H1 (cell line): ENCODE measurements around the gene UGGT2. TPM values are rescaled to one million over a fixed set of nuclear protein-coding genes. Genes with fewer than 3 reads are reported as not detected.

ENCODE experiments used
- CTCF ChIA-PET: fragments of 300-600 bp; sonication (Branson Sonifier 250); formaldehyde crosslinking; loops from one replicate; lab custom pipeline; 2021; ENCODE audit not compliant: partially characterized antibody; lab: Charles Lee
- POLR2A ChIA-PET: fragments of 300-600 bp; sonication (Branson Sonifier 250); formaldehyde crosslinking; loops from one replicate; lab custom pipeline; 2021; ENCODE audit warnings: inconsistent platforms; ENCODE audit not compliant: partially characterized antibody; lab: Charles Lee
- DNase-seq, 2 experiments: peaks; one replicate each; pipeline versions ENCODE4 v3.0.0 to v3.0.0-alpha.2; 2010 to 2022; ENCODE audit warnings: low spot score in 2 of 2, low read depth in 1 of 2, mixed read lengths in 1 of 2
- FAIRE-seq: peaks from 2 replicates; lab custom pipeline; 2011; peaks lifted over from hg19 to GRCh38; lab: Jason Lieb, UNC
- H2AFZ ChIP-seq: 2 replicates; pipeline ENCODE4 v1.8.1; 2012; ENCODE audit warnings: low read length, inconsistent platforms
- H2AK5ac ChIP-seq: 2 replicates; pipeline ENCODE4 v1.6.1; 2013; ENCODE audit warnings: low read depth, low read length
- H2BK120ac ChIP-seq: replicated peaks from 2 replicates; pipeline ENCODE3; 2013; ENCODE audit warnings: low read depth, low read length, inconsistent platforms
- H2BK12ac ChIP-seq: 2 replicates; pipeline ENCODE4 v1.6.1; 2013; ENCODE audit warnings: low read depth, low read length
- H2BK15ac ChIP-seq: 2 replicates; pipeline ENCODE4 v1.6.1; 2013; ENCODE audit warnings: low read length
- H2BK20ac ChIP-seq: 2 replicates; pipeline ENCODE4 v1.6.1; 2013; ENCODE audit warnings: low read length
- H2BK5ac ChIP-seq: 2 replicates; pipeline ENCODE4 v1.6.1; 2013; ENCODE audit warnings: low read depth, low read length
- H3K14ac ChIP-seq: 2 replicates; pipeline ENCODE4 v1.6.1; 2013; ENCODE audit warnings: inconsistent platforms; ENCODE audit not compliant: insufficient read length
- H3K18ac ChIP-seq: 2 replicates; pipeline ENCODE4 v1.6.1; 2013; ENCODE audit warnings: low read length; ENCODE audit errors: extremely low read depth
- H3K23ac ChIP-seq: 2 replicates; pipeline ENCODE4 v1.6.1; 2013; ENCODE audit warnings: inconsistent platforms; ENCODE audit not compliant: insufficient read length
- H3K23me2 ChIP-seq: 2 replicates; pipeline ENCODE4 v1.6.1; 2013; ENCODE audit warnings: low read depth, low read length
- H3K27ac ChIP-seq: 2 replicates; pipeline ENCODE4 v1.6.1; 2011; ENCODE audit warnings: low read depth, low read length, inconsistent platforms
- H3K27me3 ChIP-seq, 4 experiments: replicated peaks in 1 of 4; 1 replicate in 1 of 4; 2 replicates in 3 of 4; pipeline versions ENCODE4 v1.6.1 to v1.8.1; 2011 to 2013; ENCODE audit warnings: low read length in 3 of 4, mild to moderate bottlenecking in 3 of 4, inconsistent platforms in 2 of 4, mixed read lengths in 2 of 4, moderate library complexity in 1 of 4; ENCODE audit not compliant: control insufficient read depth in 3 of 4, insufficient read depth in 3 of 4; ENCODE audit errors: extremely low read depth in 1 of 4
- H3K36me3 ChIP-seq, 4 experiments: 2 replicates each; pipeline versions ENCODE4 v1.6.1 to v1.8.1; 2011 to 2013; ENCODE audit warnings: mild to moderate bottlenecking in 4 of 4, low read length in 3 of 4, moderate library complexity in 2 of 4, control low read depth in 1 of 4, inconsistent platforms in 1 of 4; ENCODE audit not compliant: insufficient read depth in 4 of 4, control insufficient read depth in 2 of 4
- H3K4ac ChIP-seq: replicated peaks from 2 replicates; pipeline ENCODE3; 2013; ENCODE audit warnings: low read length, low read depth, mixed read lengths, inconsistent platforms; ENCODE audit not compliant: insufficient read length
- H3K4me1 ChIP-seq, 4 experiments: replicated peaks in 1 of 4; 1 replicate in 1 of 4; 2 replicates in 3 of 4; pipeline versions ENCODE4 v1.6.1 to v1.8.1; 2011 to 2013; ENCODE audit warnings: low read length in 3 of 4, inconsistent platforms in 2 of 4, mixed read lengths in 1 of 4; ENCODE audit not compliant: insufficient read depth in 4 of 4, control insufficient read depth in 3 of 4
- H3K4me2 ChIP-seq, 2 experiments: 2 replicates each; pipeline versions ENCODE4 v1.6.1 to v1.8.1; 2011 to 2013; ENCODE audit warnings: low read depth in 2 of 2, low read length in 2 of 2, control low read depth in 1 of 2, inconsistent platforms in 1 of 2, mild to moderate bottlenecking in 1 of 2; ENCODE audit not compliant: insufficient read depth in 1 of 2
- H3K4me3 ChIP-seq, 4 experiments: fragments of 200-600, 300-600 bp in 1 of 4; sonication (generic), shearing (Covaris generic), sonication (Bioruptor Twin) in 1 of 4; 2 replicates each; pipeline versions ENCODE4 v1.5.1 to v1.8.1; 2011 to 2016; ENCODE audit warnings: low read length in 4 of 4, low read depth in 3 of 4, control low read depth in 2 of 4, inconsistent platforms in 2 of 4, mild to moderate bottlenecking in 2 of 4, mixed read lengths in 1 of 4, moderate library complexity in 1 of 4; ENCODE audit not compliant: insufficient read depth in 2 of 4; ENCODE audit errors: extremely low read depth in 1 of 4
- H3K56ac ChIP-seq: replicated peaks from 2 replicates; pipeline ENCODE3; 2013; ENCODE audit warnings: low read depth, mild to moderate bottlenecking, mixed read lengths, low read length, inconsistent platforms; ENCODE audit not compliant: insufficient read length
- H3K79me1 ChIP-seq: 2 replicates; pipeline ENCODE4 v1.6.1; 2013; ENCODE audit warnings: low read depth, low read length, control low read depth
- H3K79me2 ChIP-seq, 2 experiments: 2 replicates each; pipeline versions ENCODE4 v1.6.1 to v1.8.1; 2012 to 2013; ENCODE audit warnings: low read length in 2 of 2, mild to moderate bottlenecking in 2 of 2, inconsistent platforms in 1 of 2; ENCODE audit not compliant: insufficient read depth in 2 of 2, control insufficient read depth in 1 of 2
- H3K9ac ChIP-seq, 4 experiments: replicated peaks in 1 of 4; 1 replicate in 1 of 4; 2 replicates in 3 of 4; pipeline versions ENCODE4 v1.6.1 to v1.8.1; 2011 to 2013; ENCODE audit warnings: low read depth in 3 of 4, low read length in 3 of 4, control low read depth in 2 of 4, mild to moderate bottlenecking in 2 of 4, moderate library complexity in 2 of 4, inconsistent platforms in 1 of 4; ENCODE audit errors: extremely low read depth in 1 of 4
- H3K9me3 ChIP-seq, 2 experiments: 2 replicates each; pipeline versions ENCODE4 v1.6.1 to v1.8.1; 2012 to 2013; ENCODE audit warnings: mild to moderate bottlenecking in 2 of 2, moderate library complexity in 2 of 2, control low read depth in 1 of 2, inconsistent platforms in 1 of 2, low read depth in 1 of 2, low read length in 1 of 2, mixed read lengths in 1 of 2; ENCODE audit not compliant: insufficient read depth in 2 of 2
- H4K20me1 ChIP-seq, 2 experiments: replicated peaks in 1 of 2; 2 replicates each; pipeline versions ENCODE3 to v1.8.1; 2011 to 2013; ENCODE audit warnings: inconsistent platforms in 2 of 2, low read length in 2 of 2, mild to moderate bottlenecking in 1 of 2; ENCODE audit not compliant: insufficient read depth in 2 of 2, control insufficient read depth in 1 of 2
- H4K5ac ChIP-seq: 2 replicates; pipeline ENCODE4 v1.6.1; 2013; ENCODE audit warnings: low read length, low read depth, mixed read lengths, inconsistent platforms; ENCODE audit not compliant: insufficient read length
- H4K8ac ChIP-seq: 2 replicates; pipeline ENCODE4 v1.8.0; 2013; ENCODE audit warnings: mild to moderate bottlenecking, moderate library complexity, low read length, inconsistent platforms; ENCODE audit not compliant: insufficient read depth; ENCODE audit errors: extremely low read depth
- H4K91ac ChIP-seq: replicated peaks from 2 replicates; pipeline ENCODE3; 2013; ENCODE audit warnings: low read length, mixed read lengths, inconsistent platforms; ENCODE audit not compliant: insufficient read length
- ATF2 ChIP-seq: IDR thresholded peaks from 2 replicates; pipeline ENCODE4 v1.6.1; 2012; ENCODE audit warnings: low read length, inconsistent platforms
- CEBPB ChIP-seq: IDR thresholded peaks from 2 replicates; pipeline ENCODE4 v1.6.1; 2012; ENCODE audit warnings: low read depth, low read length
- E2F6 ChIP-seq: IDR thresholded peaks from 2 replicates; pipeline ENCODE4 v1.6.1; 2012; ENCODE audit warnings: inconsistent platforms
- KDM5A ChIP-seq: fragments of 200-600 bp; IDR thresholded peaks from 2 replicates; pipeline ENCODE4 v1.7.1; 2012; ENCODE audit warnings: mild to moderate bottlenecking, low read length, inconsistent platforms, mixed read lengths
- PHF8 ChIP-seq: fragments of 200-600 bp; sonication (generic); conservative IDR thresholded peaks from 2 replicates; pipeline ENCODE4 v1.7.1; 2012; ENCODE audit warnings: low read depth, mild to moderate bottlenecking, inconsistent platforms, low read length, moderate library complexity
- POLR2A ChIP-seq, 2 experiments: IDR thresholded peaks; 1 replicate in 1 of 2; 2 replicates in 1 of 2; pipeline ENCODE4 v1.6.1; 2011; ENCODE audit warnings: low read depth in 2 of 2, low read length in 2 of 2, mild to moderate bottlenecking in 2 of 2; ENCODE audit errors: control extremely low read depth in 1 of 2
- RAD21 ChIP-seq, 2 experiments: IDR thresholded peaks in 1 of 2; conservative IDR thresholded peaks in 1 of 2; 2 replicates each; pipeline ENCODE4 v1.6.1; 2011; ENCODE audit warnings: low read depth in 2 of 2, low read length in 2 of 2, improper control_type of control experiment in 1 of 2, inconsistent platforms in 1 of 2, mild to moderate bottlenecking in 1 of 2, moderate library complexity in 1 of 2
- SAP30 ChIP-seq: fragments of 300-600 bp; sonication (generic); IDR thresholded peaks from 2 replicates; pipeline ENCODE4 v1.7.1; 2012; ENCODE audit warnings: low read length, moderate library complexity, mild to moderate bottlenecking, inconsistent platforms; ENCODE audit not compliant: insufficient read depth, insufficient replicate concordance
- SUZ12 ChIP-seq: fragments of 200-600 bp; sonication (generic); IDR thresholded peaks from 2 replicates; pipeline ENCODE4 v1.6.1; 2012; ENCODE audit warnings: mild to moderate bottlenecking, inconsistent platforms, low read length, moderate library complexity, mixed read lengths
- TAF1 ChIP-seq: IDR thresholded peaks from 2 replicates; pipeline ENCODE4 v1.6.1; 2011; ENCODE audit warnings: mild to moderate bottlenecking, low read depth, low read length
- ZNF274 ChIP-seq: IDR thresholded peaks from 2 replicates; pipeline ENCODE4 v1.7.0; 2012; ENCODE audit warnings: low read length, borderline replicate concordance; ENCODE audit errors: extremely low read depth
- WGBS, 2 experiments: shearing (Covaris generic) in 1 of 2; methylation state at CpG; one replicate each; pipeline versions ENCODE4 v1.1.6 to v1.1.7; 2013 to 2015; ENCODE audit warnings: low lambda C conversion rate in 2 of 2, mixed read lengths in 2 of 2, inconsistent platforms in 1 of 2, low coverage in 1 of 2, missing lambda C conversion rate in 1 of 2; ENCODE audit not compliant: insufficient replicate concordance in 2 of 2, insufficient coverage in 1 of 2, insufficient read length in 1 of 2; ENCODE audit errors: extremely low coverage in 1 of 2, missing lambda C conversion rate in 1 of 2; 5-methylcytosine and 5-hydroxymethylcytosine counted together
- polyA plus RNA-seq, 7 experiments: library from polyadenylated mRNA; depleted of rRNA in 3 of 7; stranded (reverse) in 5 of 7; unstranded in 2 of 7; fragments of >200 nt in 5 of 7; fragments of 200-250 nt in 2 of 7; gene quantifications; 1 replicate in 5 of 7; 2 replicates in 1 of 7; 4 replicates in 1 of 7; pipeline versions ENCODE4 v1.2.1 to v1.2.3, GENCODE V29; 2011 to 2013; ENCODE audit warnings: missing spikeins in 2 of 7, mixed read lengths in 2 of 7
- total RNA-seq: library from RNA; stranded (reverse); fragmentation: NEBNext Ultra II Directional; extraction: Animal tissue kit (Norgen Biotek cat#: 25700); gene quantifications from 2 replicates; pipeline ENCODE4 v1.2.1, GENCODE V29; 2021

The UGGT2 gene
- total and polyA plus RNA-seq, 2 of the 8 experiments (the other 6 are each of a cell fraction or from before 2014, with no cell fraction given) = 5.9 to 25.1 TPM

GRCh38 chr13:95918860-95919259 is 134.3 kb downstream of the UGGT2 start:
- Histone ChIP-seq H4K8ac (no peak overlapping the region), H4K5ac (no peak overlapping the region), H4K20me1 (no peaks in the 10 kb centered on the region), H3K4ac (no peak overlapping the region), H3K36me3 (no peaks in the 10 kb centered on the region; a peak in 1 of 8 replicates), H3K27ac (no peak overlapping the region), H3K9me3 (no peaks in the 10 kb centered on the region), H3K56ac (no peak overlapping the region), H3K18ac (no peak overlapping the region), H3K23ac (no peak overlapping the region), H2AFZ (no peak overlapping the region), H2BK20ac (no peak overlapping the region), H2BK5ac (no peak overlapping the region), H3K27me3 (no peaks in the 10 kb centered on the region), H4K91ac (no peak overlapping the region), H2BK15ac (no peak overlapping the region), H2BK120ac (no peak overlapping the region), H3K9ac (no peak overlapping the region), H3K79me2 (no peaks in the 10 kb centered on the region), H3K23me2 (no peaks in the 10 kb centered on the region), H2AK5ac (no peak overlapping the region), H3K4me1 (no peaks in the 10 kb centered on the region), H3K14ac (no peak overlapping the region), H3K4me2 (no peak overlapping the region), H3K79me1 (no peaks in the 10 kb centered on the region), H2BK12ac (no peak overlapping the region), H3K4me3 (no peak overlapping the region)
- ChIA-PET CTCF (no interaction called here), POLR2A (interaction anchor here (1.4 kb wide), 1 partner anchor 63 kb away, joined by 3 read pairs; no protein-coding TSS in a partner anchor)
- WGBS, 2 experiments = 90% methylated on average over 2 of the region's 2 CpGs; no CpG with 5 or more reads in 1 of the 2 experiments
- FAIRE-seq (no peak), DNase-seq (no peak)
- TF ChIP-seq TAF1 (no peak), POLR2A (IDR thresholded peaks at IDR 0.05; ENCODE audit: control extremely low read depth in 1 of 2, low read depth in 2 of 2, low read length in 2 of 2) (no peak), SAP30 (no peak), KDM5A (no peak), E2F6 (no peak), CEBPB (no peak), ZNF274 (no peak), ATF2 (no peak), SUZ12 (no peak), RAD21 (IDR thresholded peaks at IDR 0.05 in 1 of 2, conservative IDR thresholded peaks at IDR 0.05 in 1 of 2; ENCODE audit: low read depth in 2 of 2, low read length in 2 of 2) (no peak), PHF8 (no peak)
